NCI-H2081 treated with DMSO at 0.1 percent for 48 hours (cell line): ENCODE measurements around the gene SCGB2B2.
A peak's percentile ranks its signal among the peaks of the same experiment; 100 is the strongest.
"Not testable (repeated sequence)": the region's sequence is repeated elsewhere in the genome, so short reads cannot be mapped to it uniquely, and the experiment has no call there.

ENCODE experiments used
- DNase-seq: peaks from one replicate; lab custom pipeline; 2025; lab: John Stamatoyannopoulos, UW

Gene SCGB2B2, protein sequence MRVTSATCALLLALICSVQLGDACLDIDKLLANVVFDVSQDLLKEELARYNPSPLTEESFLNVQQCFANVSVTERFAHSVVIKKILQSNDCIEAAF

GRCh38 chr19:34676697-34677385 lies at the start of gene SCGB2B2:
Gene SCGB2B2 (minus strand): TSS chr19:34677159. CDS start chr19:34594563, 82,596 bp downstream.
- DNase-seq = no peak

GRCh38 chr19:34725400-34725799 lies 48.4 kb upstream of the SCGB2B2 start:
- no peak for DNase-seq

DNA sequence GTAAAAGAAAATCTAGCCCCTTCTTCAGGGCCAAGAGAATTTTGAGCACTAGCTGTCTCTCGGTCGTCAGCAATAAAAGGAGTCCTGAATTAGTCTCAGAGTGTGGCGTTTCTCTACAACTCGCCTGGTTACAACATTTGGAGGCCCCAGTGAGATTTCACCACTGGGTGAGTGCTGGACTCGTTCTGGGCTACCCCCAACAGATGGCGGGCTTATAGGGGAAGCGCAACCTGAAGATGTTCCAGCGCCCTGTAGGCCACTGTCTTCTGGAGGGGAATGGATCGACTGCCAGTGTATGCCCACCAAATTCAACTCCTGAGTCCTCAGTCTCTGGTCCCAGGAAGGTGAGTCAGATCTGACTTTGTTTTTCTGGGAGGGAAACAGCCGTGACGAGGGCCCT lies 45.4 kb upstream of the SCGB2B2 start:
- no peak for DNase-seq

- DNase-seq = no peak
These were observed 38.4 kb upstream of the SCGB2B2 start for GRCh38 chr19:34715357-34715756.

DNA sequence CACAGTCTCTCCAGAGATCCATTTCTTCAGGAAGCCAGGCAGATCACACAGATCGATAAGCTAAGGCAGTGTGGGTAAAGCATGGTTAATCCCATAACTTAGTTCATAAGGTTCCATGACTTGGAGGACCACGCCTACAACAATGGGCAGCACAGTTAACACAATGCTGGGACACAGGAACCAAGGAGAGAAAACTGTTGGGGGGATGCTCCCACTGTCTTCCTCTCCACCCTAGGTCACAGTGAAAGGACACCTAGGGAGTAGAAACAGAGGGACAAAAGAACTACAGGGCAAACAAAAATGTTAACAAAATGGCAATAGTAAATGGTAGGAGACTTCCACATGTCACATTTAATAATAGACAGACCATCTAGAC lies 36.3 kb upstream of the SCGB2B2 start:
- DNase-seq = no peak

GRCh38 chr19:34712395-34713261 lies 35.7 kb upstream of the SCGB2B2 start:
- peak; percentile 7 for DNase-seq

DNA sequence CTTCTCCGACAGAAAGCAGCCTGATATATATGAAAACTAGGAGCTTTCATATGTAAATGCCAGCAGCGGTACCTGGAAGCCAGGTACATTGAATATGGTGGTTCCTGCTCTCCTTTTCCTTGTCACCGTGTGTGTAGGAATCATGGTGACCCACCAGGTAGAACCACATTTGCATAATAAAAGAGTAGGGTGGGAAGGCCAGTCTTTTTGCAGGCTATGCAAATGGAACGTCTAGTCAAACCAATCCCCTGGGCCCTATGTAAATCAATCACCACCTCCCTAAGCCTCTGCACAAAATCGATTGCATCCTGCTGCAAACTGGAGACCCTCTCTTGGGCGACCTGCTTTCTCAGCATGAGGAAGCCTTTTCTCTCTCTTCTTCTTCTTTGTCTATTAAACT lies 34.9 kb upstream of the SCGB2B2 start:
- DNase-seq = no peak

- no peak for DNase-seq
These were observed 30.7 kb upstream of the SCGB2B2 start for GRCh38 chr19:34707661-34708060.

- DNase-seq = no peak
These were observed 15.6 kb upstream of the SCGB2B2 start for GRCh38 chr19:34692549-34692948.

DNA sequence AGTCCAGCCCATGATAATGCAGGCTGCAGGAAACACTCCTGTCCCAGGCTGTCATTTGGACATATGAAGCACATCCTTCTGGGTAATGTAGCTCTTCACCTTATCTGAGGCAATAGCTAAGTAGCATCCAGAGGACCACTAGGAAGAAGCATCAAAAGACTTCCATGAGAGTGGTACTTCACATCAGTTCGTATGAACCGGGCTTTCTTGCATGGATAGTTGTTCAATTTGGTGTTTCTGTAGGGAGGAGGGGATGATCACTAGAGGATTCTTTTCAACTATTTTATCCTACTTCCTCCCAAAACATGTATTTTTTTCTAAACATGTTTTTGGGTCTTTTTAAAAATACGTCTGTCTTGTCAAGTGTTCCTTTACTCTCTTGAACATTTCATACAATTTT lies 13.4 kb upstream of the SCGB2B2 start:
- DNase-seq = no peak

GRCh38 chr19:34688592-34688991 lies 11.6 kb upstream of the SCGB2B2 start:
- no peak for DNase-seq

- DNase-seq = no peak
These were observed 10.4 kb upstream of the SCGB2B2 start for GRCh38 chr19:34687348-34687747.

- no peak for DNase-seq
These were observed 9.5 kb upstream of the SCGB2B2 start for GRCh38 chr19:34686455-34686854.

DNA sequence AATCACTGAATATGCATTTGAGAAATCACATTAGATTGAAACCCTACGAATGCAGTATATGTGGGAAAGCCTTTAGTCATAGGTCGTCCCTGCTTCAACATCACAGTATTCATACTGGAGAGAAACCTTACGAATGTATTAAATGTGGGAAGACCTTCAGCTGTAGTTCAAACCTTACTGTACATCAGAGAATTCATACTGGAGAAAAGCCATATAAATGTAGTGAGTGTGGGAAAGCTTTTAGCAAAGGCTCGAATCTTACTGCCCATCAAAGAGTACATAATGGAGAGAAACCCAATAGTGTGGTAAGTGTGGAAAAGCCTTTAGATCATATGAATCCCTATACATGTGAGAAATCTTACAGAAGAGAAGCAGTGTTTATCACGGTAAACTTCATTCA lies 8.3 kb upstream of the SCGB2B2 start:
- not testable (repeated sequence) for DNase-seq

- no peak for DNase-seq
These were observed 4.5 kb upstream of the SCGB2B2 start for GRCh38 chr19:34681478-34681877.

- no peak for DNase-seq
These were observed 1.5 kb upstream of the SCGB2B2 start for GRCh38 chr19:34678421-34678820.

- DNase-seq = no peak
These were observed 1.1 kb upstream of the SCGB2B2 start for GRCh38 chr19:34678085-34678412.

GRCh38 chr19:34677386-34678084 lies 576 bp upstream of the SCGB2B2 start, which contains the start of gene ZNF302:
Gene ZNF302 (plus strand): TSS chr19:34677678. CDS start chr19:34678805, 1,127 bp downstream.
- peak; percentile 85 for DNase-seq

DNA sequence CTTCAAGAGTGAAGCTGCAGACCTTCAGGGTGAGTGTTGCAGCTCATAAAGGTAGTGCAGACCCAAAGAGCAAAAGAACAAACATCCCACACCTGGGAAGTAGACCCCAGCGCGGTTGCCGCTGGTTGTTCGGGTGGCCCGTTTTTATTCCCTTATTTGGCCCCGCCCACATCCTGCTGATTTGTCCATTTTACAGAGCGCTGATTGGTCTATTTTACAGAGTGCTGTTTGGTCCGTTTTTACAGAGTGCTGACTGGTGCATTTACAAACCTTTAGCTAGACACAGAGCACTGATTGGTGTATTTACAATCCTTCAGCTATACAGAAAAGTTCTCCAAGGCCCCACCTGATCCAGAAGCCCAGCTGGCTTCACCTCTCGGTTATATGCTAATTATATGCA lies 1.0 kb downstream of the SCGB2B2 start:
- no peak for DNase-seq

GRCh38 chr19:34675250-34675649 lies 1.7 kb downstream of the SCGB2B2 start:
- DNase-seq = no peak

- DNase-seq = no peak
These were observed 3.4 kb downstream of the SCGB2B2 start for GRCh38 chr19:34673590-34673989.

DNA sequence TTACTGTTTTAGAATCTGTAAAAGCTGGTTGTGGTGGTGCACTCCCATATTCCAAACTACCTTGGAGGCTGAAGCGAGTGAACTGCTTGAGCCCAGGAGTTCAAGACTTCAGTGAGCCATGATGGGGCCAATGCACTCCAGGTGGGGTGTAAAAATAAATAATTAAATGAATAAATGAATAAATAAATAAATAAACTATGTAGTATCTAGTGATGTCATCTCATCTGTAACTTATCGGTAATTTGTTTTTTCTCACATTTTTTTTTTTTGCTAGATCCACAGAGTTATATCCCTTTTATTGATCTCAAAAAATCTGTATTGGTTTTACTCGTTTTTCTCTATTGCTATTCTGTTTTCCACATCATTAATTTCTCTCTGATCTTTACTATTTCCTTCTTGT lies 5.0 kb downstream of the SCGB2B2 start:
- DNase-seq = no peak

DNA sequence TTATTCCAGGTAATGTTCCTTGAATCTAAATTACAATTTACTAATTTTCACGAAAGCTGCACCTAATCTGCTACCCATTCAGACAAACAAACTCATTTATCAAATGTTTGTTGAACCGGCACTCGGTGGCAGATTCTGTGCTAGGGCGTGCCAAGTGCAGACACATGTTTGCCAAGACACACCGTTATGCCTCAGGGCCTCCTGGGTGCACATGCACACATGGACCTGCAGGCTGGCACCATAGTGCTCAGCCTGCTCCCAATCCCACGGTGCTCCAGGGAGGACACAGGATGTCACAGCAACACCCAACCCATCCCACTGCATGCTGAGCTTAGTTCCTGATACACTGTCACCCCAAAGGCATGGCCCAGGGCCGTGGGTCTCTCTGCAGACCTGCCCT lies 7.7 kb downstream of the SCGB2B2 start:
- DNase-seq = no peak
